Measurements from ENCODE around the gene PSD. TPM values are rescaled to one million over a fixed set of nuclear protein-coding genes. Genes with fewer than 3 reads are reported as not detected.

The PSD gene
- total RNA-seq, 2 experiments from 2014 or later, result 9.1 to 11.2 TPM

DNA sequence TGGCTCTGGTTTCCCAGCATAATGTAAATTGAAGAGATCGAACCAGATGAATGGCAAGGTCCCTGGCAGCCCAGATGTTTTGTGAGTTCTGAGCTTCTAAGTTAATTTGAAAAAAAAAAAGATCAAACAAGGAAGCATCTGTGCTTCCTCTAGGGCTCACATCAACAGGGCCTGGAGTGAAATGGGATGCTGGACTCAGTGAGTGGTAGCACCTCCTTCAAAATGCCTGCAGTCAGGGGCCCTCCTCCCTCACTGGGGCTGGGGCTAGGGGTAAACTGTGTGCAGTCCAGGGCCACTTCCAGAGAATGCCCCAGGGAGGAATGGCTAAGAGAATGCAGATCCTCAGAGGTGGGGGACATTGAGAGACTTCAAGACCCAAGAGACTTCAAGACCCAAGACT lies 19.8 kb upstream of the PSD start:
- intact Hi-C loops (cut with DNase I, micrococcal nuclease), result loop anchor here in 1 of 2 experiments (10.0 kb wide), 1 partner anchor 956 kb away; the partner anchor contains the start of genes ATP5MK and PDCD11
- no peak overlapping the region for H3K27ac Mint-ChIP-seq
- no peak for ATAC-seq
- H3K9me3 Mint-ChIP-seq (ENCODE audit: low read depth), result no peaks in the 10 kb centered on the region
- peaks cover 38% of the 10 kb centered on the region for H3K4me1 Mint-ChIP-seq
- POLR2A ChIA-PET, result no interaction called here
- no peaks in the 10 kb centered on the region for H3K27me3 Mint-ChIP-seq
- no peak for DNase-seq
- CTCF ChIA-PET, result interaction anchor here (0.6 to 1.0 kb wide), 2 partner anchors 206 to 208 kb away, joined by 3 read pairs; no protein-coding TSS in a partner anchor
- H3K4me3 Mint-ChIP-seq, result no peak overlapping the region
- peaks cover 9% of the 10 kb centered on the region for H3K36me3 Mint-ChIP-seq (ENCODE audit: low read depth)

DNA sequence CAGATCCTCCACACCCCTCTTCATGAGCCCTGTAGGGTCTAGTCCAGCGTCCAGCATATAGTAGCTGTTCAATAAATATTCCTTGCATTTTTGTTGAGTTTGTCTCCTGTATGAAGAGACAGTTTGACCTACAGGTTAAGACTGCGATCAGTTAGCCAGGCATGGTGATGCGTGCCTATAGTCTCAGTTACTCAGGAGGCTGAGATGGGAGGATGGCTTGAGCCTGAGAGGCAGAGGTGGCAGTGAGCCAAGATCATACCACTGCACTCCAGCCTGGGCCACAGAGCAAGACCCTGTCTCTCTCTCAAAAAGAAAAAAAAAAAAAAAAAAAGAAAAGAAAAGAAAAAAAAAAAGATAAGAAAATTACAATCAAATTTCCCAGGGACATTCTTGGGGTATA lies 18.9 kb upstream of the PSD start:
- Mint-ChIP-seq H3K4me3 (peak overlapping the region; percentile 77), H3K4me1 (peaks cover 42% of the 10 kb centered on the region), H3K27me3 (no peaks in the 10 kb centered on the region), H3K27ac (no peak overlapping the region), H3K36me3 (ENCODE audit: low read depth) (peaks cover 9% of the 10 kb centered on the region), H3K9me3 (ENCODE audit: low read depth) (no peaks in the 10 kb centered on the region)
- ATAC-seq, result no peak
- no peak for DNase-seq
- intact Hi-C loops (cut with DNase I, micrococcal nuclease), result loop anchor here in 1 of 2 experiments (10.0 kb wide), 1 partner anchor 957 kb away; the partner anchor contains the start of genes ATP5MK and PDCD11
- ChIA-PET CTCF (interaction anchor here (0.6 kb wide), 1 partner anchor 207 kb away, joined by 3 read pairs; no protein-coding TSS in a partner anchor), POLR2A (no interaction called here)

DNA sequence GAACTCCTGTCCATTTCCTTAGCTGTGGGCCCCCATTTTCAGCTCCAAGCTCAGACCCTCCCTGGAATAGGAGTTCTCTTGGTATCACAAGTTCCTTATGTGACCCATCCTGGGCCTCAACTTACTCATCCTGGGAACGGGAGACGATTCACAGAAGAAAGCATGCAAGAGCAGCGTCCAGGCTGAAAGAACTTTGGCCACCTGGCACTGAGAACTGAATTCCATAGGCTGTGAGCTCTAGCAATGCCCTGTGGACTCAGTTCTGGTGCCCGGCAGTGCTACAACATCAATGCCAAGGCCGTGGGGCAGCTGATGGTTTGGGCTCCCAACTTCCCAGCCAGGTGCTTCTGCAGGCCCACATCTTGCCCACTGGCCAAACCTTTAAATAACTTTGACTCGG lies 17.7 kb upstream of the PSD start:
- ChIA-PET CTCF (interaction anchor here (0.9 to 3.6 kb wide), 6 partner anchors 14 to 84 kb away, joined by 3 to 26 read pairs (median 4); partner anchors contain the start of genes C10orf95 and FBXL15), POLR2A (interaction anchor here (0.6 to 0.8 kb wide), 3 partner anchors 14 to 41 kb away, joined by 3 to 9 read pairs (median 4); partner anchors contain the start of gene NFKB2)
- ATAC-seq (no peak), DNase-seq (no peak)
- no peaks in the 10 kb centered on the region for H3K27me3 Mint-ChIP-seq
- intact Hi-C loops (cut with DNase I, micrococcal nuclease), result loop anchor here in 1 of 2 experiments (10.0 kb wide), 1 partner anchor 958 kb away; the partner anchor contains the start of genes ATP5MK and PDCD11
- H3K4me1 Mint-ChIP-seq, result peaks cover 46% of the 10 kb centered on the region
- H3K36me3 Mint-ChIP-seq (ENCODE audit: low read depth), result peaks cover 9% of the 10 kb centered on the region
- H3K9me3 Mint-ChIP-seq (ENCODE audit: low read depth), result no peaks in the 10 kb centered on the region
- peak overlapping the region; percentile 93 for H3K27ac Mint-ChIP-seq
- peak overlapping the region; percentile 77 for H3K4me3 Mint-ChIP-seq

DNA sequence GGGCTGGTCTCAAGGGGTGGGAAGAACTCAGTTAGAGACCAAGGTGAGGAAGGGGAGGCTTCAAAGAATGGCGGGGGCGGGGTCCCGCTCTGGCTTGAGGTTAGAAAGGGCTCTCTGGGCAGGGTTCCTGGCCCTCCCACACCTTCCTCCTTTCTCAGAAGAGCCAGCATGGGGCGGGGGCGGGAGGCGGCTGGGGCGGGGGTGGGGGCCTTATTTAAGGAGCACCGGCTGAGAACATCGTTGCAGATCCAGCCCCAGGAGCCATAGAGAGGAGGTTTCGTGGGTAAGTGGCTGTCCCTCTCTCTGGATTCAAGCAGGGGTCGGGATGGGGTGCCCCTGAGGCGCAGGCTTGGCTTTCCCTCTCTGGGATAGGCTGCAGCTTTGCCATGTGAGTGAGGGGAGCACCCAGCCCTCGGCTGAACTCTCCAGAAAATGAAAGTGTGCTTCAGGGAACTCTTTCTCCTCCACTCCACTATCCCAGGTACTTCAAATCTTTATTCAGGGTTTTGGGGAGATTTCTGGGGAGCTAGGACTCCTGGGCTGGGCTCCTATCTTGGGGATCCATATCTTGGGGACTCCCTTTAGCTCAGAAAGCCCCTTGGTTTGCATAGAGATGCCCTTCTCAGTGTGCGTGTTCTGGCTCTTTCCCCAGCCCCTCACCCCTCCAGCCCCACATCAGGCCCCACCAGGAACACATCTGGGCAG lies 17.1 kb upstream of the PSD start:
- CTCF ChIA-PET, result interaction anchor here (0.6 to 3.6 kb wide), 14 partner anchors 13 to 248 kb away, joined by 3 to 26 read pairs (median 3); partner anchors contain the start of genes C10orf95 and FBXL15
- intact Hi-C loops (cut with DNase I, micrococcal nuclease), result loop anchor here in 1 of 2 experiments (10.0 kb wide), 1 partner anchor 959 kb away; the partner anchor contains the start of genes ATP5MK and PDCD11
- H3K36me3 Mint-ChIP-seq (ENCODE audit: low read depth), result peaks cover 9% of the 10 kb centered on the region
- ATAC-seq (peak; percentile 5), DNase-seq (peak; percentile 70)
- H3K9me3 Mint-ChIP-seq (ENCODE audit: low read depth), result no peaks in the 10 kb centered on the region
- H3K27me3 Mint-ChIP-seq, result no peaks in the 10 kb centered on the region
- H3K4me1 Mint-ChIP-seq, result peaks cover 46% of the 10 kb centered on the region
- H3K4me3 Mint-ChIP-seq, result peak overlapping the region; percentile 77
- POLR2A ChIA-PET, result interaction anchor here (0.8 to 1.3 kb wide), 3 partner anchors 12 to 40 kb away, joined by 3 to 4 read pairs (median 3); partner anchors contain the start of gene NFKB2
- peak overlapping the region; percentile 93 for H3K27ac Mint-ChIP-seq

DNA sequence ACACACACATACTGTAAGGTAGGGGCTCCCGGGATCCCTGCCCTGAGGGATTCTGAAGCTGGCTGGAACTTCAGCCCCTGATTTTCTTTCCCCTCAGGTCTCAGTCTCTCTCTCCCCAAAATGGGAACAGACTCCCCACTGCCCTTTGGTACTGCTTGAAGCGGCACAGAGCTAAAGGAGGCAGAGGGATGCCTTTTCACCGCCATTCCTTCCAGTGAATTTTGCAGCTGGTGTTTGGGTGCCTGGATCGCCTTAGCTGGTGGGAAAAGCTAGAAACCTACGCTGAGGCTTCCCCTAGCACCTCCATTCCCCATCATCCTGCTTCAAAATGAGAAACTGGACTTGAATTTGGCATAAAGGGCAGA lies 16.5 kb upstream of the PSD start:
- H3K27ac Mint-ChIP-seq, result peak overlapping the region; percentile 93
- H3K36me3 Mint-ChIP-seq (ENCODE audit: low read depth), result peaks cover 9% of the 10 kb centered on the region
- ATAC-seq, result no peak
- peaks cover 46% of the 10 kb centered on the region for H3K4me1 Mint-ChIP-seq
- DNase-seq, result no peak
- H3K9me3 Mint-ChIP-seq (ENCODE audit: low read depth), result no peaks in the 10 kb centered on the region
- intact Hi-C loops (cut with DNase I, micrococcal nuclease), result loop anchor here in 1 of 2 experiments (10.0 kb wide), 1 partner anchor 960 kb away; the partner anchor contains the start of genes ATP5MK and PDCD11
- ChIA-PET POLR2A (interaction anchor here (0.9 to 1.3 kb wide), 2 partner anchors 12 to 26 kb away, joined by 3 to 4 read pairs; no protein-coding TSS in a partner anchor), CTCF (interaction anchor here (0.5 to 3.6 kb wide), 17 partner anchors 13 to 247 kb away, joined by 3 to 26 read pairs (median 4); partner anchors contain the start of genes C10orf95 and FBXL15)
- H3K27me3 Mint-ChIP-seq, result no peaks in the 10 kb centered on the region
- H3K4me3 Mint-ChIP-seq, result peak overlapping the region; percentile 77

DNA sequence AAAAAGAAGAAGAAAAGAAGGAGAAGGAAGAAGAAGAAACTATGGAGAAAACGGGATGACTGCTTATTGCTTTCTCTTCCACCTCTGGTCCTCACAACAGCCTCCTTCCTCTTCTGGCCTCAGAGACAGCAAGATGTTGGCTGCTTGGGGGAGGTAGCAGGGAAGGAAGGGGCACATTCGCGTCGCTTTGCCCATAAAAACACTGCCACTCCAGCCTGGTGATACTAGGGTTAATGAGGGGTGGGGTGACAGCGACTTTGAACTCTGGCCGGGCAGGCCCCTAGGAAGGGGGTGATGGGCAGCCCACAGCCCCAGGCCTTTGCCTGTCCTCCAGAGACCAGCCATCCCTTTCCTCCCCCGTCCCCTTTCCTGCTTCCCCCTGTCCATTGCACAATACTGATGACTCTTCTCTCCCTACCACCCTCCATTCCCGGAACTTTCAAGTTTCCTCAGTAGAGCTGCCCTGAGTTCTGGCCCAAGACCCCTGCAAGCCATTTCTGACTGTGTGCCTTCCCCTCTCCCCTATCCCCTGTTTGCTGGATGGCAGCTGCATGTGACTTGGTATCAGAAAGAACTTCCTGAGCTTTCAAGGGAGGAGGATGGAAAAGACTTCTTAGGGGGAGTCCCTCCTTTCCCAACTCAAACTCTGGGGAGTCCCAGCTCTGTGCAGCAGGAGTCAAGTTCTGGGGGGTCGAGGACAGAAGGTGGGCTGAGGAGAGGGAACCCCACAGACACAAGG lies 16.0 kb upstream of the PSD start:
- Mint-ChIP-seq H3K27me3 (no peaks in the 10 kb centered on the region), H3K9me3 (ENCODE audit: low read depth) (no peaks in the 10 kb centered on the region), H3K36me3 (ENCODE audit: low read depth) (peaks cover 9% of the 10 kb centered on the region), H3K27ac (peak overlapping the region; percentile 93), H3K4me3 (peak overlapping the region; percentile 77), H3K4me1 (peaks cover 46% of the 10 kb centered on the region)
- intact Hi-C loops (cut with DNase I, micrococcal nuclease), result loop anchor here (5.0 to 10.0 kb wide), 2 partner anchors 37 to 960 kb away; partner anchors contain the start of genes ATP5MK (in 1 of the 2), NFKB2 (in 1 of the 2) and PDCD11 (in 1 of the 2)
- POLR2A ChIA-PET, result interaction anchor here (0.9 to 1.3 kb wide), 3 partner anchors 11 to 26 kb away, joined by 3 to 4 read pairs (median 3); no protein-coding TSS in a partner anchor
- ATAC-seq (no peak), DNase-seq (no peak)
- CTCF ChIA-PET, result interaction anchor here (0.5 to 3.6 kb wide), 13 partner anchors 12 to 203 kb away, joined by 3 to 26 read pairs (median 3); partner anchors contain the start of gene FBXL15

DNA sequence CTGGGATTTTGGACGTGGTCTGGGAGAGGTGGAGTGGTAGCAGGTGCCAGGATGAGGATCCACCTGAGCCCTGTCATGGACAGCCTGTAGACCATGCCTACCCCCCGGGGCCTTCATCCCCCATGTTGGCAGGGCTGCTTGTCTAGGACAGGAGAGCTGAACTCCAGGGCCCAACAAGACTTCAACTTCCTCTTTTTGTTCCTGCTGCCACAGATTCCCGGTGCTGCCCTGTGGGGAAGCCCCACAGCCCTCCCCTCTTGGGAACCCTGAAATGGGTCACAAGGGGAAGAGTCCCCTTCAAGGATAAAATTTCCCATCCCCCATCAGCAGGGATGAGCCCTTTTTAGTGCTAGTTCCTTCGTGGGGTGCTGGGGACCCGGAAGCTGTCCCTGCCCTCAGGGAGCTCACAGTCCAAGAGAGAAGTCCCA lies 15.0 kb upstream of the PSD start:
- POLR2A ChIA-PET, result interaction anchor here (0.6 to 1.5 kb wide), 3 partner anchors 16 to 40 kb away, joined by 3 to 5 read pairs (median 3); no protein-coding TSS in a partner anchor
- peaks cover 46% of the 10 kb centered on the region for H3K4me1 Mint-ChIP-seq

DNA sequence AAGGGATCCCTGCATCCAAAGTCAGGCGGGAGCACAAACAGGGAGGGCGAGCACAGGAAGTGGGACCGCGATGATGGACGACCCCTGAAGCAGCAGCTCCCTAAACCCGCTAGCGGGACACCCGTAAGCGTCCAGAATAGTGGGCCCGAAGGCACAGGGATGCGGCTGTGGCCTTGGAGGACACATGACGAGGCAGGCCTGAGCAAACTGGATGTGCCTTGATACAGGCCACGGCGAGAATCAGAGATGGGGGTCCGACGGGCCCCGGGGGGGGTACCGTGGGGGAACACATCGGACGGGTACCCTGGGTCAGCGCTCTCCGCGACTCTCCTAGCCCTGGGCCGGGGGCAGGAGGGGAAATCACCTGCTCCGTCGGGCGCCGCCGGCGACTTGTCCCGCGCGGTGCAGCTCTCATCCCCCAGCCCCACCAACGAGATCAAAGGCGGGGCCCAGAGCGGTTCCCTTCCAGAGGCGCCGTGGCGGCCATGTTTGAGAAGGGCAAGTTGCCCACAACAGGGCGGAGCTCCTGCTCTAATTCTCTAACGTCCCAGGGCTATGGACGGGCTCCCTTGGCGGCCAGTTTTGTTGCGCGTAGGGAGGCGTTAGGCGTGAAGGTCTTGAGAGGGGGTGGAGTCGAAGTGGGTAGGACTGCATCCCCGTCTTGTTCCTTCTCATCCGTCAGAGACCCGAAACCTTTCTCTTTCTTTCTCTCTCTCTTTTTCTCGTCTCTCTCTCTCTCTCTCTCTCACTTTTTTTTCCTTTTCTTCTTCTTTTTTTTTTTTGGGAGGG lies 13.8 kb upstream of the PSD start, which contains the start of gene CUEDC2:
Gene CUEDC2, minus strand, starts transcription at position 413 of the 789 bp plus-strand sequence. CDS start 7,386 bp downstream, outside the sequence.
- H3K27me3 Mint-ChIP-seq, result no peaks in the 10 kb centered on the region
- DNase-seq (peak; percentile 99), ATAC-seq (peak; percentile 94)
- ChIA-PET CTCF (interaction anchor here (0.7 to 3.7 kb wide), 12 partner anchors 10 to 263 kb away, joined by 3 to 35 read pairs (median 4); partner anchors contain the start of genes C10orf95, FBXL15 and NFKB2), POLR2A (interaction anchor here (0.6 to 1.7 kb wide), 10 partner anchors 10 to 202 kb away, joined by 3 to 27 read pairs (median 4); partner anchors contain the start of genes C10orf95, FBXL15 and NFKB2)
- H3K36me3 Mint-ChIP-seq (ENCODE audit: low read depth), result peaks cover 2% of the 10 kb centered on the region
- intact Hi-C loops (cut with DNase I, micrococcal nuclease), result loop anchor here (1.0 to 10.0 kb wide), 12 partner anchors 11 to 962 kb away; partner anchors contain the start of genes ACTR1A (in 2 of the 2), ATP5MK (in 1 of the 2), GBF1 (in 1 of the 2) and NFKB2 (in 1 of the 2)
- H3K27ac Mint-ChIP-seq, result peak within 1 kb of the TSS; percentile 94
- no peaks in the 10 kb centered on the region for H3K9me3 Mint-ChIP-seq (ENCODE audit: low read depth)
- H3K4me3 Mint-ChIP-seq, result peak within 1 kb of the TSS; percentile 85
- peaks cover 42% of the 10 kb centered on the region for H3K4me1 Mint-ChIP-seq

More for the DNA sequence above, 15.0 kb upstream of the PSD start:
- intact Hi-C loops (cut with DNase I, micrococcal nuclease), result loop anchor here (5.0 to 10.0 kb wide), 2 partner anchors 36 to 961 kb away; partner anchors contain the start of genes ATP5MK (in 1 of the 2), NFKB2 (in 1 of the 2) and PDCD11 (in 1 of the 2)
- CTCF ChIA-PET, result interaction anchor here (1.0 to 3.6 kb wide), 5 partner anchors 11 to 202 kb away, joined by 3 to 26 read pairs (median 3); partner anchors contain the start of genes C10orf95 and FBXL15
- Mint-ChIP-seq H3K4me3 (peak overlapping the region; percentile 85), H3K9me3 (ENCODE audit: low read depth) (no peaks in the 10 kb centered on the region), H3K27me3 (no peaks in the 10 kb centered on the region), H3K36me3 (ENCODE audit: low read depth) (peaks cover 9% of the 10 kb centered on the region), H3K27ac (peak overlapping the region; percentile 94)
- DNase-seq (peak; percentile 29), ATAC-seq (no peak)

DNA sequence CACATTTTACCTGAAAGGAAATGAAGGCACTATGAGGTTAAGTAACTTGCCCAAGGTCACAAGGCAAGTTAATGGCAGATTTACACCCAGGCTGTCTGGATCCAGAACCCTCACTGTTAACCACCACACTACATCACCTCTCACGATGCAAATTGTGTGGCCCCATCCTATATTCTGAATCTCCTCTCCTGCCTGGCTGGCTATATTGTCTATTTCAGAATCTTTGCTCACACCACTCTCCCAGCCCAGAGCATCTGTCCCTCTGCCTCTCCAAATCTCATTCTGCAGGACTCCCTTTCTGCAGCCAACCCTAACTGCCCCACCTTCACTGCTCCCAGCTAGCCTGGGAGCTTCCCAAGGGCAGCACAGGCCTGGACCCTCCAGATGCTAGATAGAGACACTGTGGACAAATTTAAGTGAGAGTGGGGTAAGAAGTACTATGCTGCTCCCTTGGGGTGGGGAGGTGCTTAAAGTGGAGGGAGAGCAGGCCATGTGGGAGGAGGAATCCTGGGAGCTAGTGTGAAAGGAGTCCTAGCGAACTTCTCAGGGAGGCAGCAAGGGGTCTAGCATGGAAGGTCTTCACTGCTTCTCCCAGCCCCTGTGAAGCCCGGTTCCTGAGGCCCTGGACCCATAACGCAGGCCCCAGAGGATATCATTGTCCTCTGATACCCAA lies 13.0 kb upstream of the PSD start:
- peak overlapping the region; percentile 94 for H3K27ac Mint-ChIP-seq
- peaks cover 2% of the 10 kb centered on the region for H3K36me3 Mint-ChIP-seq (ENCODE audit: low read depth)
- ChIA-PET CTCF (interaction anchor here (0.6 to 3.7 kb wide), 11 partner anchors 10 to 262 kb away, joined by 3 to 35 read pairs (median 4); partner anchors contain the start of genes C10orf95, FBXL15 and NFKB2), POLR2A (interaction anchor here (0.7 to 1.7 kb wide), 5 partner anchors 9 to 32 kb away, joined by 3 to 27 read pairs (median 5); partner anchors contain the start of genes C10orf95 and FBXL15)
- H3K27me3 Mint-ChIP-seq, result no peaks in the 10 kb centered on the region
- intact Hi-C loops (cut with DNase I, micrococcal nuclease), result loop anchor here (1.0 to 10.0 kb wide), 12 partner anchors 10 to 963 kb away; partner anchors contain the start of genes ACTR1A (in 2 of the 2), ATP5MK (in 1 of the 2), GBF1 (in 1 of the 2) and NFKB2 (in 1 of the 2)
- H3K9me3 Mint-ChIP-seq (ENCODE audit: low read depth), result no peaks in the 10 kb centered on the region
- ATAC-seq (no peak), DNase-seq (peak; percentile 24)
- peak overlapping the region; percentile 85 for H3K4me3 Mint-ChIP-seq
- peaks cover 45% of the 10 kb centered on the region for H3K4me1 Mint-ChIP-seq

All from activated CD4-positive, alpha-beta T cell treated with anti-CD3 and anti-CD28 coated beads for 36 hours (primary cell).